ENCODE measurements around the gene RFC1.
"Not testable (repeated sequence)": the region's sequence is repeated elsewhere in the genome, so short reads cannot be mapped to it uniquely, and the experiment has no call there.

RFC1 gene

GRCh38 chr4:39375478-39375877 is 9.3 kb upstream of the RFC1 start:
- no peaks in the 10 kb centered on the region for H3K27me3 ChIP-seq (ENCODE audit: control insufficient read depth, insufficient read depth, low read length)
- H3K36me3 ChIP-seq (ENCODE audit: control insufficient read depth, insufficient read depth, low read length), result no peaks in the 10 kb centered on the region
- H3K9me3 ChIP-seq (ENCODE audit: control insufficient read depth, insufficient read depth, low read length), result peaks cover 4% of the 10 kb centered on the region
- no peaks in the 10 kb centered on the region for H3K4me1 ChIP-seq (ENCODE audit: control insufficient read depth, insufficient read depth, low read length)
- no peak overlapping the region for H3K4me3 ChIP-seq (ENCODE audit: low read depth, low read length)
- no peak overlapping the region for H3K9ac ChIP-seq (ENCODE audit: low read depth, low read length)

DNA sequence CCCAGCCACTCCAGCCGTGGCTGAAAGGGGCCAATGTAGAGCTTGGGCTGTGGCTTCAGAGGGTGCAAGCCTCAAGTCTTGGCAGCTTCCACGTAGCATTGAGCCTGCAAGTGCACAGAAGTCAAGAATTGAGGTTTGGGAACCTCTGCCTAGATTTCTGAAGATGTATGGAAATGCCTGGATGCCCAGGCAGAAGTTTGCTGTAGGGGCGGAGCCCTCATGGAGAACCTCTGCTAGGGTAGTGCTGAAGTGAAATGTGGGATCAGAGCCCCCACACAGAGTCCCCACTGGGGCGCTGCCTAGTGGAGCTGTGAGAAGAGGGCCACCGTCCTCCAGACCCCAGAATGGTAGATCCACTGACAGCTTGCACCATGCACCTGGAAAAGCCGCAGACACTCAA is 5.0 kb upstream of the RFC1 start:
- H3K36me3 ChIP-seq (ENCODE audit: control insufficient read depth, insufficient read depth, low read length); H3K4me1 ChIP-seq (ENCODE audit: control insufficient read depth, insufficient read depth, low read length); H3K4me3 ChIP-seq (ENCODE audit: low read depth, low read length); H3K9ac ChIP-seq (ENCODE audit: low read depth, low read length); H3K27me3 ChIP-seq (ENCODE audit: control insufficient read depth, insufficient read depth, low read length); H3K9me3 ChIP-seq (ENCODE audit: control insufficient read depth, insufficient read depth, low read length): not testable (repeated sequence)

GRCh38 chr4:39369301-39369700 is 3.1 kb upstream of the RFC1 start:
- Histone ChIP-seq H3K36me3 (ENCODE audit: control insufficient read depth, insufficient read depth, low read length) (no peaks in the 10 kb centered on the region), H3K27me3 (ENCODE audit: control insufficient read depth, insufficient read depth, low read length) (peaks cover 4% of the 10 kb centered on the region), H3K9me3 (ENCODE audit: control insufficient read depth, insufficient read depth, low read length) (peaks cover 4% of the 10 kb centered on the region), H3K9ac (ENCODE audit: low read depth, low read length) (no peak overlapping the region), H3K4me1 (ENCODE audit: control insufficient read depth, insufficient read depth, low read length) (no peaks in the 10 kb centered on the region), H3K4me3 (ENCODE audit: low read depth, low read length) (no peak overlapping the region)

- H3K4me1 ChIP-seq (ENCODE audit: control insufficient read depth, insufficient read depth, low read length), result no peaks in the 10 kb centered on the region
- H3K4me3 ChIP-seq (ENCODE audit: low read depth, low read length), result no peak overlapping the region
- H3K9ac ChIP-seq (ENCODE audit: low read depth, low read length), result no peak overlapping the region
- H3K27me3 ChIP-seq (ENCODE audit: control insufficient read depth, insufficient read depth, low read length), result peaks cover 4% of the 10 kb centered on the region
- no peaks in the 10 kb centered on the region for H3K36me3 ChIP-seq (ENCODE audit: control insufficient read depth, insufficient read depth, low read length)
- peaks cover 4% of the 10 kb centered on the region for H3K9me3 ChIP-seq (ENCODE audit: control insufficient read depth, insufficient read depth, low read length)
Measured at GRCh38 chr4:39367166-39367565, 1.0 kb upstream of the RFC1 start.

DNA sequence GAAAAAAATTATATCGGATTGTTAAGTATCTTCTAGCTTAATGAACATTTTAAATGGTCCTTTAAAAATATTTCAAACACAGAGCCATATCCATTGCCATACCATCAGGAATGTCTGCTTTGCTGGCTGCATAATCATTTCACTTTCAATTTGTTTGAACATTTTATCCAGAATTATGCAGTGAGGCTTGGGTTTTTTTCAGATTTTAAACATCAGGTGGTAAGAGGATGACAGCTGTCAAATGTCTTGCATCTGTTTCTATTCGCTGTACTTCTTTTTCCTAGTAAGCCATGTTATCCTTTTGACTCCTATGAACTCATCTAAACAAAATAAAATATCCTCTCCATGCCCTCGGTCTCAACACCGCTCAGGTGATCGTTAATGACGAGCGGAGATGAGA is 802 bp downstream of the RFC1 start:
- Histone ChIP-seq H3K4me1 (ENCODE audit: control insufficient read depth, insufficient read depth, low read length) (no peaks in the 10 kb centered on the region), H3K9me3 (ENCODE audit: control insufficient read depth, insufficient read depth, low read length) (no peaks in the 10 kb centered on the region), H3K36me3 (ENCODE audit: control insufficient read depth, insufficient read depth, low read length) (no peaks in the 10 kb centered on the region), H3K9ac (ENCODE audit: low read depth, low read length) (peak overlapping the region; percentile 94), H3K27me3 (ENCODE audit: control insufficient read depth, insufficient read depth, low read length) (peaks cover 4% of the 10 kb centered on the region), H3K4me3 (ENCODE audit: low read depth, low read length) (peak overlapping the region; percentile 95)

- Histone ChIP-seq H3K9me3 (ENCODE audit: control insufficient read depth, insufficient read depth, low read length) (no peaks in the 10 kb centered on the region), H3K27me3 (ENCODE audit: control insufficient read depth, insufficient read depth, low read length) (peaks cover 4% of the 10 kb centered on the region), H3K4me1 (ENCODE audit: control insufficient read depth, insufficient read depth, low read length) (no peaks in the 10 kb centered on the region), H3K4me3 (ENCODE audit: low read depth, low read length) (no peak overlapping the region), H3K9ac (ENCODE audit: low read depth, low read length) (no peak overlapping the region), H3K36me3 (ENCODE audit: control insufficient read depth, insufficient read depth, low read length) (no peaks in the 10 kb centered on the region)
Measured at GRCh38 chr4:39363773-39364393, 2.3 kb downstream of the RFC1 start.

DNA sequence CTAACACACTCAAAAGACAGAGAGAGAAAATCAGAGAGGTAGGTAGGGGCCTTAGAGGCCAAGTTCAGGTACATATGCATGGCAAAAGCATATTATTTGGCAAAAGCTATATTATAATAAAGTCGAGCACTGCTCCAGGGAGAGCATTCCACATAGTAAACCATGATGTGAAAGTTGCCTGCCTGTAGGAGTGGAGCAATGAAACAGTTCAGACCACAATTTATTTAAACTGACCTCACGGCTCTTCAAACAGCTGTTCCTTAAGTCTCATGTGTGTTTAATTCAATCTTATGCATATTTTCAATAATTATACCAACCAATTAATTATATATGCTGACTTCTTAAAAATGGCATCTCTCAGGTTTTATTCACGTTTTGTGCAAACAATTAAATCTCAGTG is 3.3 kb downstream of the RFC1 start:
- no peak overlapping the region for H3K4me3 ChIP-seq (ENCODE audit: low read depth, low read length)
- peaks cover 4% of the 10 kb centered on the region for H3K27me3 ChIP-seq (ENCODE audit: control insufficient read depth, insufficient read depth, low read length)
- no peaks in the 10 kb centered on the region for H3K36me3 ChIP-seq (ENCODE audit: control insufficient read depth, insufficient read depth, low read length)
- no peak overlapping the region for H3K9ac ChIP-seq (ENCODE audit: low read depth, low read length)
- no peaks in the 10 kb centered on the region for H3K9me3 ChIP-seq (ENCODE audit: control insufficient read depth, insufficient read depth, low read length)
- no peaks in the 10 kb centered on the region for H3K4me1 ChIP-seq (ENCODE audit: control insufficient read depth, insufficient read depth, low read length)

- not testable (repeated sequence) for H3K4me1 ChIP-seq (ENCODE audit: control insufficient read depth, insufficient read depth, low read length); H3K9ac ChIP-seq (ENCODE audit: low read depth, low read length); H3K36me3 ChIP-seq (ENCODE audit: control insufficient read depth, insufficient read depth, low read length); H3K27me3 ChIP-seq (ENCODE audit: control insufficient read depth, insufficient read depth, low read length); H3K9me3 ChIP-seq (ENCODE audit: control insufficient read depth, insufficient read depth, low read length); H3K4me3 ChIP-seq (ENCODE audit: low read depth, low read length)
Measured at GRCh38 chr4:39360611-39361010, 5.6 kb downstream of the RFC1 start.

DNA sequence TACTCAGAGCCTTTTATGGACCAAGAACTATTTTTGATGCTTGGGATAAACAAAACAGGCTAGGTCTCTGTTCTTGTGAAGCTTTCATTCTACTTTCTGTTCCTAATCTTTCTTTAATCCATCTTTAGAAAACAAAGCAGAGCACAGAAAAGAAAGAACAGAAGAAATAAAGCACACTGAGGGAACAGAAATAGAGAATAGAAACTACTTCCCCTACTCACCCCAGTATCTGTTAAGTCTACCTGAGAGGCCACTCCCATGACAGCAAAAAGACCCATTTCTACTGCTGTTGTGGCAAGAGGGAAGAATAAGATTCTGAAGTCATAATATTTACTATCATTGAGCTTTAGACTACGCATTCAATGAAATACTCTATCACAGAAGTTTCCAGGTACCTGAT is 9.2 kb downstream of the RFC1 start:
- Histone ChIP-seq H3K4me3 (ENCODE audit: low read depth, low read length) (no peak overlapping the region), H3K4me1 (ENCODE audit: control insufficient read depth, insufficient read depth, low read length) (no peaks in the 10 kb centered on the region), H3K36me3 (ENCODE audit: control insufficient read depth, insufficient read depth, low read length) (no peaks in the 10 kb centered on the region), H3K9me3 (ENCODE audit: control insufficient read depth, insufficient read depth, low read length) (no peaks in the 10 kb centered on the region), H3K9ac (ENCODE audit: low read depth, low read length) (no peak overlapping the region), H3K27me3 (ENCODE audit: control insufficient read depth, insufficient read depth, low read length) (no peaks in the 10 kb centered on the region)

DNA sequence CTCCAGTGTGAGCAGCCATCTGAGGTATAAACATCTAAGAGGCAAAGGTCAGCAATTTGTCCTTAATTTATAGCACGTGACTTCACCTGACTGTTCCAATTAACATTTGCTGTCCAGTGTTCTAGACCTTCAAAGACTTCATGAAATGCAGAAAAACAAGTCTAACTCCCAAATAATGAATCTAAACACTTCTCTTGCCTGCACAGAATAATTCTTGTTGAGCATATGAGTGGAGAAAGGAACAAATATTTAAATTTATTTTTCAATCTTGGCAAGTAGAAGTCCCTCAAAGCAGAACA is 12.0 kb downstream of the RFC1 start:
- Histone ChIP-seq H3K9ac (ENCODE audit: low read depth, low read length) (no peak overlapping the region), H3K4me1 (ENCODE audit: control insufficient read depth, insufficient read depth, low read length) (no peaks in the 10 kb centered on the region), H3K9me3 (ENCODE audit: control insufficient read depth, insufficient read depth, low read length) (no peaks in the 10 kb centered on the region), H3K36me3 (ENCODE audit: control insufficient read depth, insufficient read depth, low read length) (no peaks in the 10 kb centered on the region), H3K4me3 (ENCODE audit: low read depth, low read length) (no peak overlapping the region), H3K27me3 (ENCODE audit: control insufficient read depth, insufficient read depth, low read length) (no peaks in the 10 kb centered on the region)

DNA sequence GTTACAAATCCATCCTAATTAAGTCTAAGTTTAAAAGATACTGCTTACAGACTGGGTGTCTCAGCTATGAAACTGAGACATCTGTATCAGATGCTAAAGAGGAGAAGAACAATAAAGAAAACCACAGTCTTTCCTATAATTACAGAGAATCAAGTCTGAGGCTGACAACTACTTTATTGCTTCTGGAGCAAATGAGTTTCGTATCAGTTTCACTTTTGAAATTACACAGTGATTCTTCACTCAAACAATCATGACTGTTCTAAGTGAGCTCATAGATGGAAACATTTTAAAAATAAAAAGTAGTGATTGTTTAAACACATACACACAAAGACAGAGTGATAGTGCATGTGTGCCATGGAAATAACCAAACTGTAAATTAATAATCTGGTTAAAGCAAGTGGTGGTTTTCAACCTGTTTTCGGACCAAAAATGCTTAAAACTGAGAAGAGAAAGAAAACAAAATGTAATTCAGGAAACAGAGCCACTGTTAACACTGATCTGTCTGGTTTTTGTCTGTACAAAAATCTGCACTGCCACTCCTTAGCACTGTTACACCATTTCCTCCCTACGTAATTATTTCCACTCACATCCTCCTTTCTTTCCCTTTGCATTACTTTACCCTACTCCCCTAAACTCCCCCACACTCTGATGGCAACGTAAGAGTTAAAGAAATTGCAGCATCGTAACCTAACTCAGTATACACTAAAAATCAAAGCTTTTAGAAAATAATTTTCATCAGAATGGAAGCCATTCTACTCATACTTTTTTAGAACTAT is 12.5 kb downstream of the RFC1 start:
- Histone ChIP-seq H3K9ac (ENCODE audit: low read depth, low read length) (no peak overlapping the region), H3K36me3 (ENCODE audit: control insufficient read depth, insufficient read depth, low read length) (no peaks in the 10 kb centered on the region), H3K27me3 (ENCODE audit: control insufficient read depth, insufficient read depth, low read length) (no peaks in the 10 kb centered on the region), H3K9me3 (ENCODE audit: control insufficient read depth, insufficient read depth, low read length) (no peaks in the 10 kb centered on the region), H3K4me3 (ENCODE audit: low read depth, low read length) (no peak overlapping the region), H3K4me1 (ENCODE audit: control insufficient read depth, insufficient read depth, low read length) (no peaks in the 10 kb centered on the region)

- not testable (repeated sequence) for H3K4me1 ChIP-seq (ENCODE audit: control insufficient read depth, insufficient read depth, low read length)
Measured at GRCh38 chr4:39353149-39353477, 13.0 kb downstream of the RFC1 start.

More at GRCh38 chr4:39353149-39353477, 13.0 kb downstream of the RFC1 start:
- not testable (repeated sequence) for H3K36me3 ChIP-seq (ENCODE audit: control insufficient read depth, insufficient read depth, low read length); H3K9ac ChIP-seq (ENCODE audit: low read depth, low read length); H3K4me3 ChIP-seq (ENCODE audit: low read depth, low read length); H3K27me3 ChIP-seq (ENCODE audit: control insufficient read depth, insufficient read depth, low read length); H3K9me3 ChIP-seq (ENCODE audit: control insufficient read depth, insufficient read depth, low read length)
